Adrenal gland (tissue), 12 donors: ENCODE data around the gene ZNF101. TPM values are rescaled to one million over a fixed set of nuclear protein-coding genes. Genes with fewer than 3 reads are reported as not detected.
"Not testable (repeated sequence)": the region's sequence is repeated elsewhere in the genome, so short reads cannot be mapped to it uniquely, and the experiment has no call there.

Source experiments
- DNase-seq, 7 donors: peaks; one replicate each; pipeline ENCODE4 v3.0.0-alpha.2; 2019 to 2020
- H3K27ac ChIP-seq, 5 donors: fragments of 200-600 bp; sonication (generic) in 4 of 5; 1 replicate in 3 of 5; 2 replicates in 2 of 5; pipeline versions ENCODE4 v1.5.1 to v1.8.0; 2016 to 2020; ENCODE audit warnings: mild to moderate bottlenecking in 1 of 5
- H3K27me3 ChIP-seq: fragments of 200-600 bp; 2 replicates; pipeline ENCODE4 v1.8.0; 2021
- H3K36me3 ChIP-seq, 2 donors: fragments of 200-600 bp; replicated peaks in 1 of 2; 1 replicate in 1 of 2; 2 replicates in 1 of 2; pipeline versions ENCODE4 v1.5.1 to v1.8.0; 2018 to 2022
- H3K4me1 ChIP-seq, 2 donors: fragments of 200-600 bp; replicated peaks in 1 of 2; 1 replicate in 1 of 2; 2 replicates in 1 of 2; pipeline versions ENCODE4 v1.5.1 to v1.8.0; 2018 to 2021
- H3K4me3 ChIP-seq, 4 donors: fragments of 200-600 bp; sonication (generic) in 3 of 4; one replicate each; pipeline ENCODE4 v1.5.1; 2016 to 2018
- H3K9me3 ChIP-seq, 3 donors: fragments of 200-600 bp; sonication (generic) in 1 of 3; replicated peaks in 1 of 3; 1 replicate in 2 of 3; 2 replicates in 1 of 3; pipeline versions ENCODE4 v1.5.1 to v1.8.0; 2016 to 2021
- CTCF ChIP-seq, 6 experiments: fragments of 450-650 bp in 4 of 6; fragments of 200-600 bp in 2 of 6; sonication (generic) in 1 of 6; IDR thresholded peaks; 1 replicate in 5 of 6; 2 replicates in 1 of 6; pipeline versions ENCODE4 v1.5.1 to v1.8.0; 2016 to 2021; ENCODE audit warnings: antibody characterized with exemption in 6 of 6, mild to moderate bottlenecking in 2 of 6, moderate library complexity in 1 of 6
- POLR2A ChIP-seq, 2 donors: fragments of 450-650 bp; IDR thresholded peaks; one replicate each; pipeline ENCODE4 v1.6.1; 2017; ENCODE audit warnings: antibody characterized with exemption in 2 of 2, mild to moderate bottlenecking in 2 of 2, moderate library complexity in 1 of 2
- WGBS, 4 donors: extraction: QIAGEN DNeasy Blood & Tissue Kit in 2 of 4; methylation state at CpG; one replicate each; pipeline versions ENCODE4 v1.1.5 to v1.1.7; 2013 to 2017; 5-methylcytosine and 5-hydroxymethylcytosine counted together
- intact Hi-C, 2 donors: fragments of 100-400 bp; cut with DNase I; formaldehyde crosslinking; loops; one replicate each; pipeline versions ENCODE4 v1.14.1 to v1.15.0; 2022 to 2023
- polyA plus RNA-seq, 3 donors: library from polyadenylated mRNA; stranded (reverse); fragments of 200-250 nt in 2 of 3; fragments of 350-450 nt in 1 of 3; fragmentation: Illumina TruSeq in 1 of 3; extraction: RNeasy Lipid Tissue Mini Kit (QIAGEN cat#74804) in 1 of 3; gene quantifications; one replicate each; pipeline ENCODE4 v1.2.3, GENCODE V29; 2013 to 2014
- total RNA-seq, 9 donors: library from RNA; depleted of rRNA in 4 of 9; stranded (reverse); fragments of >200 nt in 4 of 9; fragments of 120-200 nt in 1 of 9; fragmentation: NEBNext Ultra II Directional in 1 of 9; extraction: Animal tissue kit (Norgen Biotek cat#: 25700) in 1 of 9; gene quantifications; one replicate each; pipeline versions ENCODE4 v1.1.0 to v1.2.4, GENCODE V29; 2013 to 2023
- donor health status: healthy with polysubstance abuse.
- donor health status: Bipolar disorder and iron deficiency.
- donor health status: DM: yes; HTN: yes; CAD: no.
- donor health status: DM: no; HTN: no; CAD: no.
- donor health status: DM: no; HTN: no; CAD: no.
- donor health status: DM: yes; HTN: yes; CAD: no.

ZNF101 gene
- total and polyA plus RNA-seq, 12 donors = 1.3 to 11.8 (median 6.3) TPM

DNA sequence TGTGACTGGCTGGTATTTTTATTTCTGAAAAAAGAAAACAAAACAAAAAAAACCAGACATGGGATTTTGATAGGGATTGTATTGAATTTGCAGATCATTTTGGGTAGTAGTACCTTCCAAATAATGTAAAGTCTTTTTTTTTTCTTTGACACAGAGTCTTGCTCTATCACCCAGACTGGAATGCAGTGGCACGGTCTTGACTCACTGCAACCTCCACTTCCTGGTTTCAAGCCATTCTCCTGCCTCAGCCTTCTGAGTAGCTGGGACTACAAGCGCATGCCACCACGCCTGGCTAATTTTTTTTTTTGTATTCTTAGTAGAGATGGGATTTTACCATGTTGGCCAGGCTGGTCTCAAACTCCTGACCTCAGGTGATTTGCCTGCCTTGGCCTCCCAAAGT is 4.2 kb downstream of the ZNF101 start:
- H3K4me1 ChIP-seq = peaks cover 5% of the 10 kb centered on the region in 2 donors
- H3K27ac ChIP-seq = no peak overlapping the region
- 95 to 98% (median 97%) methylated on average over 3 of the region's 3 CpGs for WGBS, 4 donors
- TF ChIP-seq POLR2A (IDR thresholded peaks at IDR 0.05) (no peak), CTCF (IDR thresholded peaks at IDR 0.05) (no peak)
- H3K4me3 ChIP-seq = no peak overlapping the region
- no peaks in the 10 kb centered on the region for H3K27me3 ChIP-seq
- peak in 1 of 7 donors; percentile 34 for DNase-seq
- intact Hi-C loops = no loop called here
- H3K36me3 ChIP-seq = peaks cover 0 to 11% of the 10 kb centered on the region in 2 donors
- no peaks in the 10 kb centered on the region for H3K9me3 ChIP-seq

DNA sequence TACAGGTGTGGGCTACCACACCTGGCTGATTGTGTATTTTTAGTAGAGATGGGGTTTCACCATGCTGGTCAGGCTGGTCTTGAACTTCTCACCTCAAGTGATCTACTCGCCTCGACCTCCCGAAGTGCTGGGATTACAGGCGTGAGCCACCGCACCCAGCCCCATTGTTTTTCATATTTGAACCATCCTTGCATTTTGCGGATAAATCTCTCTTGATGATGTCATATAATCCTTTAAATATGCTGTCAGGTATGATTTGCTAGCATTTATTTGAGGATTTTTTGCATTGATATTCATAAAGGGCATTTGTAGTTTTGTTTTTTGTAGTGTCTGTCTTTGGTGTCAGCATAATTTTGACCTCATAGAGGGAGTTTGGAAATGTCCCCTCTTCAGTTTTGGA is 5.7 kb downstream of the ZNF101 start:
- 96 to 99% (median 96%) methylated on average over 6 of the region's 6 CpGs for WGBS, 4 donors

DNA sequence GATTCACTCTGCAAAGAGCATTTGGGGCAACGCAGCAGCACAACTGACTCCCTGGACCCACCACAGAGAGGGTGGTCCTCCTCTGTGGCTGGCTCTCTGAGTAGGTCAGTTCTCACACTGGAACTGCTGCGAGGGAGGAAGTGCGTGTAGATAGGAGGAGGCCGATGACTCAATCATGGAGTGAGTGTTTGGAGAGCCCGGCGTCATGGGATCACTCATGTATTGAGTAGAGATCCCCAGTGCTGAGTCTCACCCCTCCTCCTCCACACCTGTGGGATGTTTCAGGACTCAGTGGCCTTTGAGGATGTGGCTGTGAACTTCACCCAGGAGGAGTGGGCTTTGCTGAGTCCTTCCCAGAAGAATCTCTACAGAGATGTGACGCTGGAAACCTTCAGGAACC is 8.9 kb downstream of the ZNF101 start:
- Histone ChIP-seq H3K9me3 (no peaks in the 10 kb centered on the region), H3K4me1 (no peaks in the 10 kb centered on the region), H3K27ac (no peak overlapping the region), H3K27me3 (no peaks in the 10 kb centered on the region), H3K36me3 (peaks cover 0 to 35% of the 10 kb centered on the region in 2 donors), H3K4me3 (no peak overlapping the region)
- TF ChIP-seq POLR2A (IDR thresholded peaks at IDR 0.05) (no peak), CTCF (IDR thresholded peaks at IDR 0.05) (no peak)
- DNase-seq = peak in 1 of 7 donors; percentile 29
- 93 to 98% (median 97%) methylated on average over 6 to 7 of the region's 7 CpGs for WGBS, 4 donors
- intact Hi-C loops = no loop called here

More for the DNA sequence above, 5.7 kb downstream of the ZNF101 start:
- Histone ChIP-seq H3K9me3 (no peaks in the 10 kb centered on the region), H3K27ac (no peak overlapping the region), H3K27me3 (no peaks in the 10 kb centered on the region), H3K4me3 (no peak overlapping the region), H3K4me1 (peaks cover 3 to 5% of the 10 kb centered on the region in 2 donors), H3K36me3 (peaks cover 0 to 25% of the 10 kb centered on the region in 2 donors)
- DNase-seq = peak in 1 of 7 donors; percentile 27
- intact Hi-C loops = no loop called here
- TF ChIP-seq POLR2A (IDR thresholded peaks at IDR 0.05) (no peak), CTCF (IDR thresholded peaks at IDR 0.05) (no peak)

GRCh38 chr19:19679176-19680073 is 10.8 kb downstream of the ZNF101 start:
- DNase-seq = peak in 1 of 7 donors; percentile 29
- Histone ChIP-seq H3K27ac (no peak overlapping the region), H3K4me3 (no peak overlapping the region), H3K9me3 (no peaks in the 10 kb centered on the region), H3K27me3 (no peaks in the 10 kb centered on the region), H3K36me3 (peaks cover 0 to 35% of the 10 kb centered on the region in 2 donors), H3K4me1 (no peaks in the 10 kb centered on the region)
- intact Hi-C loops = no loop called here
- TF ChIP-seq CTCF (IDR thresholded peaks at IDR 0.05) (no peak), POLR2A (IDR thresholded peaks at IDR 0.05) (no peak)
- WGBS, 4 donors = 97 to 98% (median 97%) methylated on average over 20 of the region's 20 CpGs

- H3K36me3 ChIP-seq, H3K4me3 ChIP-seq, H3K4me1 ChIP-seq, intact Hi-C loops, H3K27me3 ChIP-seq, H3K27ac ChIP-seq, H3K9me3 ChIP-seq: not testable (repeated sequence)
- peak in 1 of 7 donors; percentile 44 for DNase-seq
- WGBS, 4 donors = 94 to 98% (median 96%) methylated on average over 15 of the region's 15 CpGs
Measured at GRCh38 chr19:19686119-19686518, 17.5 kb downstream of the ZNF101 start.
